HG02763 (cell line): Measurements from ENCODE around the gene CLIC3.

Source experiments
- ATAC-seq: cut with Tn5 transposase; IDR thresholded peaks from one replicate; pipeline ENCODE4 v1.9.1; 2021; ENCODE audit warnings: mild to moderate bottlenecking, moderate library complexity; ENCODE audit not compliant: unreplicated experiment

The CLIC3 gene

DNA sequence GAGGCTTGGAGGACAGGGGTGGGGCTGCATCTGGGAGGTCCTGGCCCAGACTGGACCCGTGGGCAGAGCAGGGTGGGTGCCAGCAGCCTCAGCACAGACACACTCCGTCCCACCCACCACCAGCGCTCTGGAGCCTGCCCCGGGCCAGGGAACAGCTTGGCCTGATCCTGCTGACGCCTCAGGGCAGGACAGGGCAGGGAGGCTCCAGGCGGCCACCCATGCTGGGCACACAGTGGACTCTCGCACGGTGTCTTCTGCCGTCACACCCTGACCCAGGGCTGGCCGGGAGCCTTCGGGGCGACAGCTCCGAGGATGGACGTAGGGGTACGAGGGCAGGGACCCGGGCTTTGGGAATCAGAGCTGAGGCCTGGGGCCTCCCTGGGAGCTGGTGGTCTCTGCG lies 27.2 kb downstream of the CLIC3 start:
- no peak for ATAC-seq

DNA sequence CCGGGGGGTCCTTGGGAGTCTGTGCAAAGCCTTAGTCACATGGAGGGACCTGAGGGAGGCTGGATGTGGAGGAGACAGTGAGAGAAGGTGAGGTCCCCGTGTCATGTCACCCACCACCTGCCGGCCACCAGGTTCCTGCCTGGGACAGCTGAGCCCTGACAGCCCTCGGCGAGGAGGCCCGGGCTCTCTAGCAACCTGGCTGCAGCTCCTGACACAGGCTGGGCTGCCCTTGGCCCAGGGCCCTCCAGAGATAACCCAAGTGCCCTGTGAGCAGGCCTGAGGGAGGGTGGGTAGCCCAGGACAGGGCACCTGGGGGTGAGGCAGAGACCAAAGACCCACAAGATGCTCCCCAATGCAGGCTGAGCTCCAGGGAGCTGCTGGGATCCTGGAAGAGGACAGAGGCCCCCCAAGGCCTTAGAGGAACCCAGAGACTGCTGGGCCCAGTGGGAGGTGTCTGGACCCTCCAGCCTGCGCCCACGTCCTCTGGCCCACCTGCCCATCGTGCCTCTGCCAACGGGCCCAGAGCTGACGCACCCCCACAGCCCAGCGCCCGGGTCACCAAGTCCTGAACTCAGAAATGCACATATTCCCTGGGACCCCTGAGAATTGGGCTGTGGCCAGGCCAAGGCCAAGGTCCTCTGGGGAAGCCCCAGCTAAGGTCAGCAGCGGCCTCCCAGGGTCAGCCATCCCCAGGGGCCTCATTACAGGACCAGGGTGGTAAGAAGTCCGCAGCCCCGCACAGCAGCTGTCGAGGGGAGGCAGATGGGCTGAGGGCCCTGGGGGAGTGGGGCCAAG lies 27.8 kb downstream of the CLIC3 start:
- no peak for ATAC-seq

DNA sequence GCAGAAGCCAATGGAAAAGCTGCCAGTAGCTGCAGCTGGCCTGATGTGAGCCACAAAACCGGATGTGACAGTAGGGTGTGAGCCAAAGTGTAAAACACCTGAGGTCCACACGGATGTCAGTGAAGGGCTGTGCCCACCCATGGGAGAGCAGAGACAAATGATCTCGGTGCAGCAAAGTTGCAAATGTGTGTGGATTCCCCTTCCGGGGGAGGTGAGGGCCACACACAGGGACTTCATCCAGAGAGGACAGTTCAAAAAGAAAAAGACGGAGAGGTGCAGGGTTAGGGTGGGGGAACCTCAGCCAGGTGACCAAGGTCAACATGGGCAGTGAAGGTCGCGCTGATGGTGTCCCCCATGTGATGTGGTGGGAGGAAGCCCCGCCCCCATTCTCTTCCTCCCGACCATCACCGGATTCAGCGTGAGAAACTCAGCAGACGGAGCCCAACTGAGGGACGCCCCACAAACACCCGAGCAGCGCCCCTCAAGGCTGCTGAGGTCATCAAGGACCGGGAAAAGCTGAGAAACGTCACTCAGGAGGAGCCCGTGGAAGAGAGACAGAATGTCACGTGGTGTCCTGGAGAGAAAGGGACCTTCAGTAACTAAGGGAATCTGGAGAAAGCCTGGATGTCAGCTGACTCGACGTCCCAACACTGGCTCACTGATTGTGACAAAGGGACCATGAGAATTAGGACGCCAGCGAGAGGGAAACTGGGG lies 30.4 kb downstream of the CLIC3 start:
- ATAC-seq: no peak

DNA sequence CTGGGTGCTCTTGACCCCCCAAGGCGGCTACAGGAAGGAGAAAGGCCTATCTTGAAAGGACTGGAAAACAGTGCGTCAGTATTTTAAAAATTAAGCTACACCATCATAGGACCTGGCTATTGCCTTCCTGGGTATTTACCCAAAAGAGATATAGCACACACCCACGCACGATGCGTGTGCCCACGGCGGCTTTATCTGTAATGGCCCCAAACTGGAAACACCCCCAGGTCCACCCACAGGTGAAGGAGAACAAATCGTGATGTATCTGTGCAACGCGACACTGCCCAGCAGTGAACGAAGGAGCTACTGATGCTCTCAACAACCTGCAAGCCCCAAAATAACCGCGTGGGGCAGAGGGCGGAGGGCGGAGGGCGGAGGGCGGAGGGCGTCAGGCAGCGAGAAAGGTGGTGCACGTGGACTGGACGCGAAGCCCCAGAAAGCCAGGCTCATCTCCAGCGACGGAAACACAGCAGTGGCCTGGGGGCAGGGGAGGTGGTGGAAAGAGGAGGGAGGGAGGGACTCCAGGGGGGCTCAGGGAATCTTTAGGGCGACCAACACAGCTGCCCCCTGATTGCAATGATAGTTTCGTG lies 31.4 kb downstream of the CLIC3 start:
- no peak for ATAC-seq

DNA sequence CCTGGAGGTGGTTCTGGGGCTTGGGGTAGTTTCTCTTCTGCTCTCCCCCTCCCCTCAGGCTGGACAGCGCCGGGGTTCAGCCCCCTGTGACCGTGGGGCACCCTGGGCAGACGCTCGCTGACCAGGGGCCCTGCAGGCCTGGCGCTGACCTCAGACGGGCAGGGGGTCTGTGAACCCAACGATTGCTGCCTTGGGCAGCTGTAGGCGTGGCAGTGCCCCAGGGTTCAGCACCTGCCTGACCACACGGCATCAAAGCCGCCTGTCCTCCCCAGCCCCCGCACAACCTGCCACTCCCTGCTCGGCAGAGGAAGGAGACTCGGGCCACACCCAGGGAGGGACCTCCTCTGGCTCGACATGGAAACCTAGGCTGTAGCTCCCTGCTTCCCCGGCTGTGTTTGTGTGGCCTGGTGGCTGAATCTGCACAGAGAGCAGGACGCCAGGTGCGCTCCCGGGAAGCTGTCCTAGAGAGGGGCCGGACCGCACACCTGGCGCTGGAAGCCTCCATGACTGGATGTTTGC lies 32.1 kb downstream of the CLIC3 start:
- ATAC-seq: no peak

DNA sequence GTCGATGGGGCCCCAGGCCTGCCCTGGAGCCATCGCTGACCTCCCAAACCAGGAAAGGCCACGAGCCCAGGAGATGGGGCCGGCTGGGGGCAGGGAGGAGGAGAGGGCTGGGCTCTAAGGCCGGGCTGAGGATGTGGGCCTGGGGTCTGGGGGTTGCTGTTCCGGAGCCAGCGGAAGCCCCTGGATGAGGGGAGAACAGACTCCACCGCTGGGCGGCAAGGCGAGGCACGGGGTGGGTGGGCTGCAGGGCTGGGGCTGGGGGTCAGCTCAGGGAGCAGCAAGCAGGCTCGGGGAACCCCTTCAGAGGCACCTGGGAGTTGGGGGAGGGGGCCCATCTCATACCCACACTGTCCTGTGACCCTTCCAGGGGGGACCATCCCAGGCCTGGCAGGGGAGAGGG lies 32.6 kb downstream of the CLIC3 start:
- no peak for ATAC-seq

DNA sequence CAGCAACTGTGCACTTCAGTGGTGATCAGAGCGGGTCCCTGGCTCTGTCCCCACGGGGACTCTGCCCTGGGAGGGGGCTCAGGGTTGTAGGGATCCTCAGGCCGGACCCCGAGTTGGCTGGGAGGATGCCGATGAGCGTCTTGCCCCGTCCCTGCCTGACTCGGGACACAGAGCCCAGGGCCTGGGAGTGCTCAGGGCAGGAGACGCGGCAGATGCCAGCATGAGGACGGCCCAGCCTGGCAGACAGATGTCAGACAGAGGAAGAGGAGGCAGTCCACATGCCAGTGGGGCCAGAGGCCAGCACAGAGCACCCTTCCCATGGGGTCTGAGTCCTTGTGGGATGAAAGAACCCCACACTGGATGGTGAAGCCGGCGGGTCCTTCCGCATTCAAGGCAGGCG lies 33.0 kb downstream of the CLIC3 start:
- no peak for ATAC-seq

DNA sequence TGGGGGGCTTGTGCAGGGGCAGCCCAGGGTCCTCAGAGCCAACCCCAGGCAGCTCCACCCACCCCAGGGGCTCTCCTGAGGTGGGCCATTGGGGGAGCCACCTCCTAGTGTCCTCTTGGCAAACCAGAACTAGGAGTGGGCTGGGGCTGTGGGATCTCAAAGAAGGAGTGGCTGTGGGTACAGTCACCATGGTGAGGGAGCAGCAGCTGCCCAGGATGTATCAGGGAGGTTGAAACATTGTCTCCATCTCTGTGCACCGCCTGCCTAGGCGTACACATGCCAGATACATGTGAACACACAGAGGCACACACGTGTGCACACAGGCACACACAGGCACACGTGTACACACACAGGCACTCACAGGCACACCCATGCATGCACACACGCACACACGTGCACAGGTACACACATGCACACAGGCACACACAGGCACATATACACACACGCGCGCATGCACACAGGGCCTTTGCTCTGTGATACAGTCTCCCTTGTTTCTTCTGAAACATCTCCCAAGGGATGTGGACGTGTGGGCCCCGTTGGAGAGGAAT lies 33.6 kb downstream of the CLIC3 start:
- ATAC-seq: no peak

DNA sequence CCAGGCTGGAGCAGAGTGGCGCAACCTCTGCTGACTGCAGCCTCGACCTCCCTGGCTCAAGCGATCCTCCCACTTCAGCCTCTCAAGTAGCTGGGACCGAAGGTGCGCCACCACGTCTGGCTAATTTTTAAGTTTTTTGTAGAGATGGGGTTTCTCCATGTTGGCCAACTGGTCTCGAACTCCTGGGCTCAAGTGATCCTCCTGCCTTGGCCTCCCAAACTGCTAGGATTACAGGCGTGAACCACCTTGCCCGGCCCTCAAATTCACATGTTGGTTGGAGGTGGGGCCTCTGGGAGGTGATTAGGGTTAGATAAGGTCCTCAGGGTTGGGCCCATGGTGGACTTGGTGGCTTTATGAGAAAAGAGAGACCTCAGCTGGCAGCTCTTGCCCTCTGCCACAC lies 34.2 kb downstream of the CLIC3 start:
- ATAC-seq: no peak

DNA sequence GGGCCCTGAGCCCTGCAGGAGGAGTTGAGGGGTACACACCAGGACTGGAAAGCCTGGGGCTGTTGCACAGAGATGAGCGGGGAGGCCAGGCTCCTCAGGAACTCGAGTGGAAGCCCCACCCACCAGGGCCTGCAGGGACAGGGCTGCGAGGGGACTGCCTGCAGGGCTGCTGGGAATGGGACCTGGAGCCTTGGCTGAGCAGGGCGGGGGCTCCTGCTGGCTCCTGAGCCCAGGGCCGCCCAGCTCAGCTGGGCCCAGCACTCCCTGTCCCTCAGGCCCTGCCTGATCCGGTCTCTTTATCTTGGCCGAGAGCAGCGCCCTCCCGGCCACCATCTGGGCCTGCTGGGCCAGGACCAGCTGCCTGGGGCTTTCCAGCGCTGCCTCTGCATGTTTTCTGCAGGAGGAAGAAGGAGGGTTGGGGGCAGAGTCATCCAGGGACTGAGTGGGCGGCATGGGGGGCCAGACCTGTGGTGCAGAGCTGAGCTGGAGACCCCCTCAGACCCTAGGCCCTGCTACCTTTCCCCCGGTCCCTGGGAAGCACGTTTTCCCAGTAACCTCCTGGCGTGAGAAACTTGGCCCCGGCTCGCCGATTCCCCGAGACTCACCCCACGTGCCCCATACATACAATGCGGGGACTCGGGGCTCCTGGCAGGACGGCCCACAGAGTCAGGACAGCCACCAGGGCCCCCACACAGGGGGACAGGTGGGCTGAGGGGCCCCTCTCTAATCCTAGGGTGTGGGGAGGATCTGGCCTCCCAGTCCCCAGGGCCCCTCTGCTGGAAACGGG lies 34.9 kb downstream of the CLIC3 start:
- ATAC-seq: no peak

DNA sequence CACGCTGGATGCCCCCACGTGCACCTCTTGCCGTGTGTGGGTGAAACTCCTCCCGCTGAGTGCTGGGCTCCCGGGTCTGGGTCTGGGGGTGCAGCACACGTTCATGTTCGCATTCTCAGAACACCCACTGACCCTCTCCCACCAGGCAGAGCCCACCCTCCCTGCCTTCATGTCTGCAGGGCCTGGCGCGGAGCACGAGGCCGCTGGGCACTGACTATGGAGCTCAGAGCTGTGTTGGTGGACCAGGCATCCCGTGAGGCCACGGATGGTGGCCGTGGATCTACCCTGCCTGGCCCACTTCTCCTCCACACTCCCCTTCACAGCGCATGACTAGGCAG lies 35.5 kb downstream of the CLIC3 start:
- ATAC-seq: no peak

DNA sequence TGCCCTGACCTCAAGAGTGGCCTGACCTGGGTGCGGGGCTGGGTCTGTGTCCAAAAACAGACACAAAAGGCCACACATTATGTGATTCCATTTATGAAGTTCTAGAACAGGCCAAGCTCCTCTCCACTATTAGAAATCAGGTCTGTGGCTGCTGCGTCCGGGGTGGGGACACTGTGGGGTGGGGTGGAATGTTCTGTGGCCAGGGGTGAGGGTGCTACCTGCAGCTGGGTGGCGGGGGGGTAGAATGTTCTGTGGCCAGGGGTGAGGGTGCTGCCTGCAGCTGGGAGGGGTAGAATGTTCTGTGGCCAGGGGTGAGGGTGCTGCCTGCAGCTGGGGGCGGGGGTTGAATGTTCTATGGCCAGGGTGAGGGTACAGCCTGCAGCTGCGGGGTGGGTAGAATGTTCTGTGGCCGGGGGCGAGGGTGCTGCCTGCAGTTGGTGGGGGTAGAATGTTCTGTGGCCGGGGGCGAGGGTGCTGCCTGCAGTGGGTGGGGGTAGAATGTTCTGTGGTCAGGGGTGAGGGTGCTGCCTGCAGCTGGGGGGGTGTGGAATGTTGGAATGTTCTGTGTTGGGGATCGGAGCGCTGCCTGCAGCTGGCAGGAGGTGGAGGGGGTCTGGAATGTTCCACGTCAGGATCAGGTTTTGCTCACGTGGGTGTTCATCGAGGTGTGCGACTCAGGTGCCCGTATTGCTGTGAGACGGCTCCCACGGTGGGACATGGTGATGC lies 36.0 kb downstream of the CLIC3 start:
- no peak for ATAC-seq

DNA sequence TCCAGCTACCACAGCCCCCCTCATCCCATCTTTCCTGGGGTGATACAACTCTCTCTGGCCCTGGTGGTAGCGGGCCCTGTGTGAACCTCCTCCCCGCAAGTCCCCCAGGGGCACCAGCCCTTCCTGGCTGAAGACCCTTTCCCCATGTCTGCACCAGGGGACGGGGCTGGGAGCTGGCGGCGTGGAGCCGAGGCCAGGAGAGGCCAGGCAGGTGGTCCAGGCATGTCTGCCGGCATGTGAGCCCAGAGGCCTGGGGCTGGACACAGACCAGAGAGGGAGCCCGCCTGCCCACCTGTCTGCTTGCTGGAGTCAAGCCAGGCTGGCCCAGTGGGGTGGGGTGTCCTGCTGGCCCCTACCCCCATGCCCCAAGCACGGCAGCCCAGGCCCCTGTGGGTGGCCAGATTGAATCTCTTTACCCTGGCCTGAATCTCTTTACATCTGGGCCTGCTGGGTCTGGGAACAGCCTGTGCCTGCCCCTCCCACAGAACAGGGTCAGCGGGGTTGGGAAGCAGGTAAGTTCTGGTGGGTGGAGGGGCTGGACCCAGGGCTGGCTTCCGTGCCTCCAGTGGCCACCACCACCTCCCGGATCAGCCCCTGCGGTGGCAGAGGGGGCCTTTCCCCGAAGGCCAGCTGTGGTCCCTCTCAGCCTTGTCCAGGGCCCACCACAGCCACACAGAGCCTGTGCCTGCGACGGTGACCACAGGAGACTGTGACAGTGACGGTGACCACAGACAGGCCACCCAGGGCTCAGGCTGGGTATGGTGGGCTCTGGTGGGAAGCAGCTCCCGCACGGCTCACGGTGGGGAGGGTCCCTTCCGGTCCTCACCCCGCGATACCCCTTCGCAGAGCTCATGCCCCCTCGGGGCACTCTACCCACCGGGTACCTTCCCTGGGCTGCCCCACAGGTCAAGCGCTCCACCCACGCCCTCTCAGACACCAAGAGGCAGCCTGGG lies 37.2 kb downstream of the CLIC3 start:
- ATAC-seq: no peak

DNA sequence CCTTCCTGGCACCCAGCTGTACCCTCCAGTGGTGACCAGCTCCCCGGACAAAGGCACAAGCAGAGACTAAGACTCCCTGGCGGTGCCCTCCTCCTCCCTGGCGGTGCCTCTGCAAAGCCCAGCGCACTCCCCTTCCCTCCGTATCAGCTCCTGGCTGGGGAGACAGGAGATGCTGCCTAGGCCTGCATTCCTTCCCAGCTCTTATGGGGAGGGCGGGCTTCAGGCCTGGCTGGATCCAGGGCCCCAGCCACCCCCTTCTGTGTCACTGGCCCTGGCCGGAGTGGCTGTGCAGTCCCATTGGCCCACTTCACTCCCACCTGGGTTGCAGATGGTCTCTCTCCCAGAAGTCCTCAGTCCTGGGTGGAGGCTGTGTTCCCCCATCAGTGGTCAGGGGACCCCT lies 37.9 kb downstream of the CLIC3 start:
- no peak for ATAC-seq

DNA sequence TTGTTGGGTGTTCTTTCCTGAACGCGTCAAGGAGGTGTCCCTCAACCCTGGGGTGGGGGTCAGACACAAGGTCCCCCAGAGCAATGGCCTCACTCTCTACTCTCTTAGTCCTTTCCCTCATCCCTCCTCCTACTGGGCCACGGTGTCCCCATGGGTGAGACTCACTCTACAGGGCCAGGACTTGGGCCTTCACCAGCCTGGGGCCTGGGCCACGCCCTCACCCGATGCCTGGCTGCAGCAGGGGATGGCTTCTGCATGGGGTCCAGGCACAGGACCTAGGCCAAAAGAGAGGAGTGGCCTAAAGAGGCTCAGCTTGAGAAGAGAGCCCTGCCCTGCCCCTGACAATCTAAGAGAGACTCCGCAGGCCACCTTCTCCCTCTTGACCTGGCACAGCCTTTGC lies 38.5 kb downstream of the CLIC3 start:
- no peak for ATAC-seq

DNA sequence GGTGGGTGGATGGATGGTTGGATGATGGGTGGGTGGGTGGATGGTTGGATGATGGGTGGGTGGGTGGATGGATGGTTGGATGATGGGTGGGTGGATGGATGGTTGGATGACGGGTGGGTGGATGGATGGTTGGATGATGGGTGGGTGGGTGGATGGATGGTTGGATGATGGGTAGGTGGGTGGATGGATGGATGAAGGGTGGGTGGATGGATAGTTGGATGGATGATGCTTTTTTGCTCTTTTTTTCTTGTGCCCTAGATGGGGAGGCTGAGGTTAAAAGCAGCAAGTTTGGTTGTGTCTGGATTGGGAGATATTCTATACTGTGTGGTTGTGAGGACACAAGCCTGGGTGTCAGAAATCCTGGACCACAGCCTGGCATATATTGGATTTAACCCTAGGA lies 38.9 kb downstream of the CLIC3 start:
- no peak for ATAC-seq

DNA sequence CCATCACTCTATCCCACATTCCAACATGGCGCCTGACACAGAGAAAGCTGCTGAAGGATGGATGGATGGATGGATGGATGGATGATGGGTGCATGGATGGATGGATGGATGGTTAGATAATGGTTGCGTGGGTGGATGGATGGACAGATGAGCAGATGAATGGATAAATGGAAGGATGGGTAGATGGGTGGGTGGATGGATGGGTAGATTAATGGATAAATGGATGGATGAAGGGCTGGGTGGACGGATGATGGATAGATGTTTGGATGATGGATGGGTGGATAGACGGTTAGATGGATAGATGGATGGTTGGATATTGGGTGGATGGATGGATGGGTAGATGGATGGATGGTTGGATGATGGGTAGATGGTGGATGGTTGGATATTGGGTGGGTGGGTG lies 39.8 kb downstream of the CLIC3 start:
- ATAC-seq: no peak

DNA sequence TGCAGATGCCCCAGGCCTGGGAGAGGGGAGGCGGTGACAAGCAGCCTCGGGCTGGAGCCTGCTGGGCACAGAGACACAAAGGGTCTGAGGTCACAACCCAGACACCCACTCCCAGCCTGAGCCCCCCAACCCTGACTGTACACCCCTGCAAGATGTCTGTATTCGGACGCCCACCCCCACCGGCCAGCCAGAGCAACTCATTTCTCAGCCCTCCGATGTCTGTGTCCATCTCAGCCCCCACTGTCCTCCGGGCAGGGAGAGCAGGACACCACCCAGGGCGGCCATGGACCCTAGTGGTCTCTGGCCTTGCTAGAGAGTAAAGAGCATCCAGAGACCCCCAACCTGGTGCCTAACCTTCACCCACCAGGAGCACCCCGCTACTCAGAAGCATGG lies 40.4 kb downstream of the CLIC3 start:
- ATAC-seq: no peak

DNA sequence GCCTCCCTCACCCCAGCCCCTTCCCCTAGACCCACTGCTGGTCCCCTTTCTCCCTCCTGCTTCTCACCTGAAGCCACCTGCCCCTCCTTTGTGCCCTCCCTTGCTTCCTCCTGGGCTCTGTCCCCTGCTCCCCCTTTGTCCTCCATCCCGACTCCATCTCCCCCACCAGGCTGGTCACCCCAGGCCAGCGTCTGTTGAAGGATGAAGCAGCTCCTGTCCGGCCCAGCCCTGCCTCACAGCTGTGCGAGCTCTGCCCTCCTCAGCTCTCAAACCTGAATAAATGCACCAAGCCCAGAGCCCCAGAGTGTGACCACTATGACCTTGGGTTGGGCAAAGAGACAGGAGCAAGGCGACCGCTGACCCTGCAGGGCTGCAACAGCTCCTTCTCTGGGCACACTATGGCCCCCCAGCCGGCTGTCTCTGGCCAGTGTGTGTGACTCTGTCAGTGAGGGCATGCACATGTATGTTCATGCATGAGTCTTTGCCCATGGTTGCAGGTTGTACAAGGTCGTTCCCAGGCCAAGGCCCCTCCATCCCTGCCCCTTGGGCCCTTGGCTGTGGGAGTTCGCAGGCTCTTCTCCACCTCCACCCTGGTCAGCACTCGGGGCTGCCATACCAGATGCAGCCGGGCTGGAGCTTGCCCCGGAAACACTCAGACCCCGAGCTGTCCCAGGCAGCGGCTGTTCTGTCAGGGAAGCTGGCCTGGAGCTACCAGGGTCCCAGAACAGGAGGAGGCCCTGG lies 41.0 kb downstream of the CLIC3 start:
- no peak for ATAC-seq
